Astrocyte of the hippocampus (primary cell): ENCODE measurements around the gene GOLGA8T.
"Not testable (repeated sequence)": the region's sequence is repeated elsewhere in the genome, so short reads cannot be mapped to it uniquely, and the experiment has no call there.

ENCODE experiments used
- DNase-seq: peaks from one replicate; pipeline ENCODE4 v3.0.0; 2011; ENCODE audit warnings: low read depth, low spot score

Gene GOLGA8T

DNA sequence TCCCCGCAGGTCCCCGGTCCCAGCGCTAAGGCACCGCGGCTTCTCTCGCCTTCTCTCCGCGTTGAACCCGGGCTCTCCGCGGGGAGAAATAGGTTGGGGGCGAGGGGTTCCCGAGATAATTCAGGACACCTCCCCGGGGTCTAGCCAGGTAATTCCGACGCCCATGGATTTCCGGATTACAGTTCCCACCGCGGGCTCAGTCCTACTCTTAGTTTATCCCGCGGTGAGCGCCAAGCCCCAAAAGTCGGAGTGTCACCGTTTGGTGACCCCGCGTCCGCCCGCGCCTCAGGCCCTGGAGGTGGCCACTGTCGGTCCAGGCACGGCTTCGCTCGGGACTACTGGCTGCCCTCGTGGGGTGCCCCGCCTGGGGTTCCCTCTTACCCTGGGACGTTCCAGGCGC lies 56.8 kb downstream of the GOLGA8T start:
- not testable (repeated sequence) for DNase-seq

DNA sequence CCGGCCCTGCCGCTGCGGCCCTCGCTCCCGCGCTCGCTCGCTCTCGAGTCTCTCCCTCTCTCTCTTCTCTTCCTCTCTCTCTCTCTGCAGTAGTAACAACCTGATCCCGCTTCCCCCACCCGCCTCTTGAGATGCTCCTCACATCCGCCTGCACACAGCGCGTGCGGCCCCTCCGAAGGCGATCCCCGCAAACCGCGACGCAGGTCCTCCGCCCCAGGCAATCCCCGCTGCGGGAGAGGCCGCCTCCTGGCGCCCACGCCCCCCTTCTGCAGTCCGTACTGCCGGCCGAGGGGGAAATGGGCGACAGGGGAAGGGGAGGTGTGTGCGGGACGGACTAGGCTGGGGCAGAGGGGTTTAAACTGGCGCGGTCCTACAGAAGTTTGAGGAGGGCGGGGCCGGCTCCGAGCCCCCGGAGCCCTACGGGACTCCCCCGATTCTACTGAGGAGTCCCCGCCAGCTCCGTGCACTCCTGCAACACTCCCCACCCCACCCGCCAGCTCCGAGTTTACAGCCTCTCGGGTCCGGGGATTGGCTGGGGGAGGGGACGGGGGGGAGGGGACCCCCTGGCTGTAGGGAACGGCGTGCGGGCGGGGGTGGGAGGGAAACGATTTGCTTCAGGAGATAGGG lies 57.4 kb downstream of the GOLGA8T start:
- DNase-seq, result not testable (repeated sequence)

DNA sequence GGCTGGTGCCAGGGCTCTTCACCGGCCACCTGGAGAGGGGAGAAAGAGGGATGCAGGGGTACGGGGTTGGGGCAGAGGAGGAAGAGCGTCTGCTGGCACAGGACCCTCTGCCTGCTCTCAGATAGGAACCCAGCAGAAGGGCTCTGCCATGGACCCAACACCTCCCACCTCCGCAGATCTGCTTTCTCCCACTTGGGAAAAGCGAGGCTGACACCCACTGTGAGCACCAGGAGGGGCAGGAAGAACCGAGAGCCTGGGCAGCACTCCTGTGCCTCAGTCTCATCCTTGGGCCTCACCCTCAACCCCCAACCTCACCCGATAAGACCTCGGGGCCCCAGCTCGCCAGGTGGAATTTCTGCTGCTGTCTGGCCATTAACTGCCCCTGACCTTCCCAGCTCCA lies 58.0 kb downstream of the GOLGA8T start:
- not testable (repeated sequence) for DNase-seq
